Activated CD8-positive, alpha-beta memory T cell treated with anti-CD3 and anti-CD28 coated beads, Interleukin-2, amount 50 U/mL, for 1 hour (primary cell): ENCODE measurements around the gene CALML6.

Experiments used
- DNase-seq: peaks from one replicate; pipeline ENCODE4 v3.0.0-alpha.2; 2020; ENCODE audit errors: extremely low read depth

Gene CALML6

DNA sequence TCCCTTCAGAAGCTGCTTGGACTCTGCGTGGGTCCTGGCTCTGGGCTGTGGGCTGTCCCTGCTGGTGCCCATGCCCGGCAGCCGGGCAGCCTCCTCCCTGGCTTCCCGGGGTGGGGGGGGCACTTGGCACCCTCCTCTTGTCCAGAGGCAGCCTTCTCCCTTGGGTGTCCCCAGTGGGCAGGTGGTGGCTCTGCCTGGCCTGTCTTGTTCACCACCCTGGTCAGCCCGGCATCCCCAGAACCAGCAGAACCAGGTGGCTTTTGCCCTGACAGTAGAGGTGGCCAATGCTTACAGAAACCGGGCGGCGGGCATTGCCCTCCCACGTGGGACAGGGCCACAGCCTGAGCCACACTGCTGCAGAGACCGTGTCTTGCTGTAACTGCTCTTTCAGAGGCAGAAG lies 50.5 kb downstream of the CALML6 start:
- DNase-seq, result no peak

- DNase-seq, result no peak
Observed at GRCh38 chr1:1966071-1966740, 51.1 kb downstream of the CALML6 start.
